ENCODE data around the gene SPANXN2. TPM values are rescaled to one million over a fixed set of nuclear protein-coding genes. Genes with fewer than 3 reads are reported as not detected.

SPANXN2 gene
- total RNA-seq, 1 experiment from 2014 or later: not detected

- Histone ChIP-seq H3K4me2 (ENCODE audit: low read length) (no peak overlapping the region), H3K9me3 (ENCODE audit: control insufficient read depth in 1 of 2, insufficient read depth in 1 of 2, low read depth in 1 of 2, low read length in 2 of 2) (no peaks in the 10 kb centered on the region), H4K20me1 (ENCODE audit: insufficient read depth) (no peaks in the 10 kb centered on the region), H3K36me3 (ENCODE audit: control insufficient read depth in 1 of 2, insufficient read depth in 2 of 2, low read length in 2 of 2) (no peaks in the 10 kb centered on the region), H3K79me2 (ENCODE audit: insufficient read depth, low read length) (no peaks in the 10 kb centered on the region), H3K9ac (ENCODE audit: low read length) (no peak overlapping the region), H3K9me2 (ENCODE audit: insufficient read depth) (no peaks in the 10 kb centered on the region), H3K27ac (ENCODE audit: low read depth, low read length) (no peak overlapping the region), H3K4me3 (replicated peaks in 1 of 2; ENCODE audit: low read depth in 1 of 2, low read length in 2 of 2) (no peak overlapping the region), H2AFZ (ENCODE audit: low read depth, low read length, poor library complexity, severe bottlenecking) (no peak overlapping the region), H3K27me3 (ENCODE audit: insufficient read depth, low read length) (no peaks in the 10 kb centered on the region), H3K4me1 (ENCODE audit: control insufficient read depth in 1 of 2, insufficient read depth in 2 of 2, low read length in 2 of 2) (no peaks in the 10 kb centered on the region)
- no peak for TF ChIP-seq ZBTB33 (IDR thresholded peaks at IDR 0.05; ENCODE audit: extremely low read depth, insufficient replicate concordance, low read length)
- peak in 2 of 3 experiments; percentile 20 to 42; a peak in 2 of 6 replicates for TF ChIP-seq CTCF (IDR thresholded peaks at IDR 0.05 in 2 of 3, conservative IDR thresholded peaks at IDR 0.05 in 1 of 3; ENCODE audit: borderline replicate concordance in 1 of 3, insufficient read depth in 1 of 3, low read depth in 2 of 3, low read length in 2 of 3)
- no peak for TF ChIP-seq REST (IDR thresholded peaks at IDR 0.05; ENCODE audit: low read depth)
- TF ChIP-seq ZFX (IDR thresholded peaks at IDR 0.05): no peak
- TF ChIP-seq SP1 (IDR thresholded peaks at IDR 0.05; ENCODE audit: low read depth): no peak
- TF ChIP-seq ELF1 (IDR thresholded peaks at IDR 0.05; ENCODE audit: borderline replicate concordance, low read depth): no peak
- no peak for ATAC-seq
- no peak for DNase-seq (ENCODE audit: low read depth, low spot score)
- CTCF ChIA-PET: no interaction called here
- RAD21 ChIA-PET (ENCODE audit: low non-redundant PET in 1 of 2, low total read pairs in 2 of 2, uncharacterized antibody in 2 of 2, unreplicated experiment in 2 of 2): no interaction called here
- POLR2A ChIA-PET: no interaction called here
- intact Hi-C loops (cut with micrococcal nuclease): no loop called here
- BruUV-seq (replicated peaks): no TSS peak
Observed at GRCh38 chrX:143664302-143664701, 56.2 kb downstream of the SPANXN2 start.
